Naive B cell (primary cell): ENCODE results near the gene DHRSX. TPM values are rescaled to one million over a fixed set of nuclear protein-coding genes. Genes with fewer than 3 reads are reported as not detected.
"Not testable (repeated sequence)": the region's sequence is repeated elsewhere in the genome, so short reads cannot be mapped to it uniquely, and the experiment has no call there.

Experiments
- ATAC-seq, 2 donors: fragments of 150-1000 bp; cut with Tn5 transposase; 2 replicates each; pipeline ENCODE4 v1.10.0; 2021; ENCODE audit warnings: low read depth in 2 of 2, mild to moderate bottlenecking in 2 of 2, moderate library complexity in 2 of 2
- DNase-seq: peaks from one replicate; pipeline ENCODE4 v3.0.0; 2022
- H3K27ac Mint-ChIP-seq, 6 donors: one replicate each; pipeline ENCODE4 v1.8.0; 2020 to 2022; ENCODE audit warnings: mild to moderate bottlenecking in 6 of 6, mixed read lengths in 6 of 6, moderate library complexity in 5 of 6, inconsistent platforms in 2 of 6
- H3K27me3 Mint-ChIP-seq, 3 donors: one replicate each; pipeline ENCODE4 v1.8.0; 2021 to 2022; ENCODE audit warnings: mixed read lengths in 3 of 3, mild to moderate bottlenecking in 1 of 3
- H3K36me3 Mint-ChIP-seq, 2 donors: one replicate each; pipeline ENCODE4 v1.8.0; 2020 to 2022; ENCODE audit warnings: mixed read lengths in 2 of 2, inconsistent platforms in 1 of 2, mild to moderate bottlenecking in 1 of 2
- H3K4me1 Mint-ChIP-seq, 3 donors: one replicate each; pipeline ENCODE4 v1.8.0; 2020 to 2022; ENCODE audit warnings: mixed read lengths in 3 of 3, inconsistent platforms in 1 of 3, mild to moderate bottlenecking in 1 of 3, moderate library complexity in 1 of 3
- H3K4me3 Mint-ChIP-seq, 8 donors: one replicate each; pipeline ENCODE4 v1.8.0; 2020 to 2022; ENCODE audit warnings: mild to moderate bottlenecking in 8 of 8, mixed read lengths in 8 of 8, moderate library complexity in 8 of 8, inconsistent platforms in 2 of 8
- H3K9me3 Mint-ChIP-seq, 7 donors: one replicate each; pipeline ENCODE4 v1.8.0; 2020 to 2022; ENCODE audit warnings: mixed read lengths in 7 of 7, mild to moderate bottlenecking in 5 of 7, inconsistent platforms in 2 of 7, moderate library complexity in 1 of 7
- polyA plus RNA-seq, 6 donors: library from polyadenylated mRNA; unstranded; fragments of 300-500 nt; fragmentation: Illumina TruSeq; gene quantifications; one replicate each; pipeline ENCODE4 v1.2.3, GENCODE V29; 2021; ENCODE audit warnings: low read depth in 6 of 6

Gene DHRSX
- polyA plus RNA-seq, 6 donors from 2014 or later = 20.9 to 33.3 (median 28.4) TPM

DNA sequence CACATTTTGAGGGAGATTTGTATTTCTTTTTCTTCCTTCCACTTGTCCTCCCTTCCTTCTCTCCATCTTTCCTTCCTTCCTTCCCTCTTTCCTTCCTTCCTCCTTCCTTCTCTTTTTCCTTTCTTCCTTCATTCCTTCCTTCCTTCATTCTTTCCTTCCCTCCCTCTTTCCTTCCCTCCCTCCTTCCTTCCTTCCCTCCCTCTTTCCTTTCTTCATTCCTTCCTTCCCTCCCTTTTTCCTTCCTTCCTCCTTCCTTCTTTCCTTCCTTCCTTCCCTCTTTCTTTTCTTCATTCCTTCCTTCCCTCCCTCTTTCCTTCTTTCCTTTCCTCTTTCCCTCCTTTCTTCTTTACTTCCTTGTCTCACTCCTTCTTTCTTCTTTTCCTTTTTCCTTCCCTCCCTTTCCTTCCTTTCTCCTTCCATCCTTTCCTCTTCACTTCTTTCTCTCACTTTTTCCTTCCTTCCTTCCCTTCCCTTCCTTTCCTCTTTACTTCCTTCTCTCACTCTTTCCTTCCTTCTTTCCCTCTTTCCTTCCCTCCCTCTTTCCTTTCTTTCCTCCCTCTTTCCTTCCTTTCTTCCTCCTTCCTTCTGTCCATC lies 74.4 kb downstream of the DHRSX start:
- Mint-ChIP-seq H3K27ac (peak overlapping the region in 4 of 6 donors; percentile 33 to 85 (median 63)), H3K27me3 (no peaks in the 10 kb centered on the region), H3K4me1 (peaks cover 26 to 44% (median 30%) of the 10 kb centered on the region in 3 donors), H3K9me3 (peaks cover 0 to 16% (median 4%) of the 10 kb centered on the region in 7 donors), H3K4me3 (no peak overlapping the region), H3K36me3 (peaks cover 37 to 50% of the 10 kb centered on the region in 2 donors)
- no peak for DNase-seq
- ATAC-seq = no peak

DNA sequence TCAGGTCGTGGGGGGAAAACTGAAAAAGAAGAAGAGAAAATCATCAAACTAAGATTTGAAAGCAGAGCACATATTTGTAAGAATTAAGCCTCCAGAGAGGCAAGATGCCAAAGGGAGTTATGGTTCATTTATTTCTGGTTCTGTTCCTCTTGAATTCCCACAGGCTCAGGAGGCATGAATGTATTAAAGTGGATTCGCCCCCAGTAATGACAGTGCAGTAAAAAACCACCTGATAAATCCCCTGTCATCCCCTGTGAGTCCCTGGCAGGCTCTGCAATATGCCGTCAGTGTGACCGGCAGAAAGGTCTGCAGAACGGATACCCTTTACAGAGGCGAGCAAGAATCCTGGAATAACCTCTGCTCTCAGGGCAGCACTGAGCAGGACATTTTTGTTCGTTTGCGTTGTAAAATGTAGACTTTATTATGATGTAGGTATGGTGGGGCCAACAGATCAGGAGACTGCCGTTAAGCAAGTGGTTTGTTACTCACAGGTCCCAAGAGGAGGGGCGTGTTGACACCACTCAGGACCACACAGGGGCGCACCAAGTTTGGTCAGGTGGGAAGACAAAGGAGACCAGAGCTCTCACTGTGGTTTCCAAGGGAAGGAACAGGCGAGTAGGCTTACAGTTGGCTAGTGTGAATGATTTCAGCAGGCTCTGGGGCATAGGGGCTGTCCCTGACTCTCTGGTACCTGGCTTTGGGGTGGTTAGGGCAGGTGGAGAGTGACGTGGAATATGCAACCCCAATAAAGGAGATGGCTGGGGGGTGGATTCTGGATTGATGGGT lies 75.3 kb downstream of the DHRSX start:
- no peak for ATAC-seq
- H3K4me3 Mint-ChIP-seq = no peak overlapping the region

DNA sequence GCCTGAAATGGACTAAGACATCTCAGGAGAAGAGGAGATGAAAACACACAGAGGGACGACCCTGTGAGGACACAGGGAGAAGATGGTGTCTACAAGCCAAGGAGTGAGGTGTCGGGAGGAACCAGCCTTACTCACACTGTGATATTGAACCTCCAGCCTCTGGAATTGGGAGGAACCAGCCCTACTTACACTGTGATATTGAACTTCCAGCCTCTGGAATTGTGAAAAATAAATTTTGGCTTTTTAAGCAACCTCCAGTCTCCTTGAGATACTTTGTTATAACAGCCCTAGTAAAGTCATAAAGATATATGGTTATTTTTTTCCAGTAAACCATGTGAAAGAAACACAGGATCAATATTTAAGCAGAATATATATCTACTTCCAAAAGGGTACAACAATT lies 76.5 kb downstream of the DHRSX start:
- DNase-seq = no peak
- Mint-ChIP-seq H3K4me3 (no peak overlapping the region), H3K27me3 (no peaks in the 10 kb centered on the region), H3K27ac (peak overlapping the region in 1 of 6 donors; percentile 45), H3K9me3 (peaks cover 0 to 14% (median 4%) of the 10 kb centered on the region in 7 donors), H3K4me1 (peaks cover 11 to 37% (median 23%) of the 10 kb centered on the region in 3 donors), H3K36me3 (peaks cover 45 to 60% of the 10 kb centered on the region in 2 donors)
- ATAC-seq = no peak

More for the DNA sequence above, 75.3 kb downstream of the DHRSX start:
- H3K4me1 Mint-ChIP-seq = peaks cover 21 to 45% (median 33%) of the 10 kb centered on the region in 3 donors
- peaks cover 45 to 59% of the 10 kb centered on the region in 2 donors for H3K36me3 Mint-ChIP-seq
- no peaks in the 10 kb centered on the region for H3K27me3 Mint-ChIP-seq
- peaks cover 0 to 14% (median 4%) of the 10 kb centered on the region in 7 donors for H3K9me3 Mint-ChIP-seq
- H3K27ac Mint-ChIP-seq = peak overlapping the region in 3 of 6 donors; percentile 4 to 85 (median 68)
- no peak for DNase-seq

DNA sequence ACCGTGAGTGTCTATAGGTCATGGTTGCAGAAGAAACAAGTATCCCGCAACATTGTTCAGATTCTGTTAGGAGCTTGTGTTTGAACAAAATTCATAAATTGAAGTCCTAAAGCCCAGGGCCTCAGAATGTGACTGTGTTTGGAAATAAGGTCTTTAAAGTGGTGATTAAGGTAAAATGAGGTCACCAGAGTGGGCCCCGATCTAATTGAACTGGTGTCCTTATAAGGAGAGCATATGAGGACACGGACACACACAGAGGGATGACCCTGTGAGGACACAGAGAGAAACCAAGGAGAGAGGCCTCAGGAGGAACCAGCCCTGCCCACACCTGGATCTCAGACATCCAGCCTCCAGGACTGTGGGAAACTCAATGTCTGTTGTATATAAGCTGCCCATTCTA lies 76.9 kb downstream of the DHRSX start:
- DNase-seq = no peak
- Mint-ChIP-seq H3K27ac (peak overlapping the region in 2 of 6 donors; percentile 33 to 45), H3K4me3 (no peak overlapping the region), H3K4me1 (peaks cover 11 to 37% (median 23%) of the 10 kb centered on the region in 3 donors), H3K36me3 (peaks cover 45 to 60% of the 10 kb centered on the region in 2 donors), H3K9me3 (peaks cover 0 to 14% (median 4%) of the 10 kb centered on the region in 7 donors), H3K27me3 (no peaks in the 10 kb centered on the region)
- no peak for ATAC-seq

DNA sequence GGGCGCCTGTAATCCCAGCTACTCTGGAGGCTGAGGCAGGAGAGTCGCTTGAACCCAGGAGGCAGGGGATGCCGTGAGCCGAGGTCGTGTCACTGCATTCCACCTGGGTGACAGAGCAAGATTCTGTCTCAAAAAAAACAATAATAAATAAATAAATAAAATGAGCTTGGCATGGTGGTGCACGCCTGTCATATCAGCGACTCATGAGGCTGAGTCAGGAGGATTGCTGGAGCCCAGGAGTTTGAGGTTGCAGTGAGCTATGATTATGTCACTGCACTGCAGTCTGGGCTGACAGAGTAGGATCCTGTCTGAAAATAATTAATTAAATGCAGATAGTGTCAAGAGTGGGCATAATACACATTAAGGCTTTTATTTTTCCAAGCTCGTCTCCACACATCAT lies 77.5 kb downstream of the DHRSX start:
- ATAC-seq = no peak
- Mint-ChIP-seq H3K27ac (no peak overlapping the region), H3K4me1 (peaks cover 11 to 37% (median 23%) of the 10 kb centered on the region in 3 donors), H3K9me3 (peaks cover 0 to 13% (median 4%) of the 10 kb centered on the region in 7 donors), H3K36me3 (peaks cover 45 to 60% of the 10 kb centered on the region in 2 donors), H3K27me3 (no peaks in the 10 kb centered on the region), H3K4me3 (no peak overlapping the region)
- DNase-seq = no peak

DNA sequence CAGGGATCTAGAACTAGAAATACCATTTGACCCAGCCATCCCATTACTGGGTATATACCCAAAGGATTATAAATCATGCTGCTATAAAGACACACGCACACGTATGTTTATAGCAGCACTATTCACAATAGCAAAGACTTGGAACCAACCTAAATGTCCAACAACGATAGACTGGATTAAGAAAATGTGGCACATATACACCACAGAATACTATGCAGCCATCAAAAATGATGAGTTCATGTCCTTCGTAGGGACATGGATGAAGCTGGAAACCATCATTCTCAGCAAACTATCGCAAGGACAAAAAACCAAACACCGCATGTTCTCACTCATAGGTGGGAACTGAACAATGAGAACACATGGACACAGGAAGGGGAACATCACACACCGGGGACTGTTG lies 81.4 kb downstream of the DHRSX start:
- H3K9me3 Mint-ChIP-seq, ATAC-seq, H3K27me3 Mint-ChIP-seq, H3K4me3 Mint-ChIP-seq, H3K27ac Mint-ChIP-seq, DNase-seq: not testable (repeated sequence)
- peaks cover 0 to 12% (median 9%) of the 10 kb centered on the region in 3 donors for H3K4me1 Mint-ChIP-seq
- H3K36me3 Mint-ChIP-seq = peaks cover 25 to 30% of the 10 kb centered on the region in 2 donors

DNA sequence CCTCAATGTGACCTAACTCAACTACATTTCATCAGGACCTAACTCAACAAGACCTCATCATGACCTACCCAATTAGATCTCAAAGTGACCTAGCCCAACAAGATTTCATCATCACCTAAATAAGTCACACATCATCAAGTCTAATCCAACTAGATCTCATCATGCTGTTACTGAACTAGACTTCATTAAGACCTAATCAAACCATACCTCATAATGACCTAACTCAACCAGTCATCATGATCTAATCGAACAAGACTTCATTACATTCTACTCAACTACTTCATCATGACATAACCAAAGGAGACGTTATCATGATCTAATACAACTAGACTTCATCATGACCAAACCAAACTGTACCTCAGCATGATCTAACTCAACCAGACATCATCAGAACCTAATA lies 82.8 kb downstream of the DHRSX start:
- no peak overlapping the region for H3K27ac Mint-ChIP-seq
- H3K4me3 Mint-ChIP-seq = no peak overlapping the region
- H3K27me3 Mint-ChIP-seq = no peaks in the 10 kb centered on the region
- DNase-seq (no peak), ATAC-seq (no peak)
- peaks cover 0 to 12% (median 9%) of the 10 kb centered on the region in 3 donors for H3K4me1 Mint-ChIP-seq
- peaks cover 16 to 20% of the 10 kb centered on the region in 2 donors for H3K36me3 Mint-ChIP-seq
- H3K9me3 Mint-ChIP-seq = no peaks in the 10 kb centered on the region

DNA sequence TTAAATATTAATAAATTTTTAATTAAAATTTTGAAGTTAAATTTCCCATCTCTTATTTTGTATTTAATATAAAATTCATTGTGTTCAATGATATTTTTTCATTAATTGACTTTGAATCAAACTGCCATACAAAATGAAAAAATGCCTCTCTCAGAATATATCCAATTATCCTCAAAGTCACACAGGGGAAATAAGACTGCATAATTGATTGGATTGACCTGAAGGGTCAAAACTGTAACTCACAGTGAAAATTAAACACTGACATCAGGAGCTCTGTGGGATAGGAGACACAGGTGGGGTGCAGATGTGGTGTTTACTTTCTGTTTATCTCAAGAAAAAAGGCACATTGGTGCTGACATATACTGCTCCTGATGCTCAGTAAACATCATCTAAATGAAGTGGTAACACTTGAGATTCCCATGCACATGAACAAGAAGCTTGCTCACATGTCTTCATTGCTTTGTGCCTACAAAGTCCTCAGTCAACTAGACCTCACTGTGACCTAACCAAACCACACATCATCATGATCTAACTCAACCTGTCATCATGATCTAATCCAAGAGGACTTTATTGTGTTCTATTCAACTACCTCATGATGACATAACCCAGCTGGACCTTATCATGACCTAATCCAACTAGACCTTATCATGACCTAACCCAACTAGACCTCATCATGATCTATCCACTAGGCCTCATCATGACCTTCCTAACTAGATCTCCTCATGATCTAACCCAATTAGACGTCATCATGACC lies 83.7 kb downstream of the DHRSX start:
- DNase-seq = no peak
- Mint-ChIP-seq H3K9me3 (no peaks in the 10 kb centered on the region), H3K27me3 (no peaks in the 10 kb centered on the region), H3K4me3 (no peak overlapping the region), H3K36me3 (peaks cover 16% of the 10 kb centered on the region in 2 donors), H3K4me1 (peaks cover 0 to 11% (median 9%) of the 10 kb centered on the region in 3 donors), H3K27ac (no peak overlapping the region)
- ATAC-seq = no peak

DNA sequence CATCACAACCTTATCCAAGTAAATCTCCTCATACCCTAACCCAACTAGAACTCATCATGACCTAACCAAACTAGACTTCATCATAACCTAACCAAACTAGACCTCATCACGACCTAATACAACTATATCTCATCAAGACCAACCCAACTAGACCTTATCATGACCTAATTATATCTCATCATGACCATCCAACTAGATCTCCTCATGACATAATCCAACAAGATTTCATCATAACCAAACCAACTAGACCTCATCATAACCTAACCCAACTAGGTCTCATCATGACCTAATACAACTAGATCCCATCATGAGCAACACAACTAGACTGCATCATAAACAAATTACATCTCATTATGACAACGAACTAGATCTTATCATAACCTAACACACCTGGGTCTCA lies 86.4 kb downstream of the DHRSX start:
- H3K36me3 Mint-ChIP-seq = peaks cover 0 to 8% of the 10 kb centered on the region in 2 donors
- H3K27ac Mint-ChIP-seq = no peak overlapping the region
- H3K4me1 Mint-ChIP-seq = peaks cover 0 to 3% (median 0%) of the 10 kb centered on the region in 3 donors
- H3K4me3 Mint-ChIP-seq = no peak overlapping the region
- ATAC-seq (no peak), DNase-seq (no peak)
- no peaks in the 10 kb centered on the region for H3K27me3 Mint-ChIP-seq
- no peaks in the 10 kb centered on the region for H3K9me3 Mint-ChIP-seq

DNA sequence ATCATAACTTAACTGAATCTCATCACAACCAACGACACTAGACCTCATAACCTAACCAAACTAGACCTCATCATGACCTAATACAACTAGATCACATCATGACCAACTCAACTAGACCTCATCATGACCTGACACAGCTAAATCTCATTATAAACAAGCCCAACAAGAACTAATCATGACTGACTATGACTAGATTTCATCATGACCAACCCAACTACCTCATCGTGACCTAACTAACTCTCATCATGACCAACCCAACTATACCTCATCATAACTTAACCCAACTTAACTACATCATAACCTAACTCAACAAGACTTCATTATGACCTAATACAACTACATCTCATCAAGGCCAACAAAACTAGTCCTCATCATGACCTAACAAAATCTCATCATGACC lies 86.8 kb downstream of the DHRSX start:
- H3K27me3 Mint-ChIP-seq = no peaks in the 10 kb centered on the region
- DNase-seq (no peak), ATAC-seq (no peak)
- H3K27ac Mint-ChIP-seq = no peak overlapping the region
- peaks cover 0 to 5% (median 0%) of the 10 kb centered on the region in 3 donors for H3K4me1 Mint-ChIP-seq
- H3K4me3 Mint-ChIP-seq = no peak overlapping the region
- no peaks in the 10 kb centered on the region for H3K9me3 Mint-ChIP-seq
- peaks cover 0 to 8% of the 10 kb centered on the region in 2 donors for H3K36me3 Mint-ChIP-seq

DNA sequence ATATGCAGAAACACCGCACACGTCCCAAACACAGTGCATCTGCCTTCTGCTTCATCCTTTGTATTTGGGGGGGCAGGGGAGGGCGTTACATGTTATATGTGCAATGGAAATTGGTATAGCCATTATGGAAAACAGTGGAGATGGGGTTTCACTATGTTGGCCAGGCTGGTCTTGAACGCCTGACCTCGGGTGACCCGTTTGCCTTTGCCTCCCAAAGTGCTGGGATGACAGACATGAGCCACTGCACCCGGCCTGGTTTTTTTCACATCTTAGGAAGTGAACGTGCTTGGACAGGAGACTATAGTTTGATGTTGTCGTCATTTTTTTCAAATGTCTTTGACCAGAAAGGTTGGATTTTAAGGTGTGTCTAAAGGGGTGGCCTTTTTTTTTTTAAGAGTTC lies 88.6 kb downstream of the DHRSX start:
- Mint-ChIP-seq H3K27ac (no peak overlapping the region), H3K4me3 (no peak overlapping the region)
- no peak for DNase-seq

DNA sequence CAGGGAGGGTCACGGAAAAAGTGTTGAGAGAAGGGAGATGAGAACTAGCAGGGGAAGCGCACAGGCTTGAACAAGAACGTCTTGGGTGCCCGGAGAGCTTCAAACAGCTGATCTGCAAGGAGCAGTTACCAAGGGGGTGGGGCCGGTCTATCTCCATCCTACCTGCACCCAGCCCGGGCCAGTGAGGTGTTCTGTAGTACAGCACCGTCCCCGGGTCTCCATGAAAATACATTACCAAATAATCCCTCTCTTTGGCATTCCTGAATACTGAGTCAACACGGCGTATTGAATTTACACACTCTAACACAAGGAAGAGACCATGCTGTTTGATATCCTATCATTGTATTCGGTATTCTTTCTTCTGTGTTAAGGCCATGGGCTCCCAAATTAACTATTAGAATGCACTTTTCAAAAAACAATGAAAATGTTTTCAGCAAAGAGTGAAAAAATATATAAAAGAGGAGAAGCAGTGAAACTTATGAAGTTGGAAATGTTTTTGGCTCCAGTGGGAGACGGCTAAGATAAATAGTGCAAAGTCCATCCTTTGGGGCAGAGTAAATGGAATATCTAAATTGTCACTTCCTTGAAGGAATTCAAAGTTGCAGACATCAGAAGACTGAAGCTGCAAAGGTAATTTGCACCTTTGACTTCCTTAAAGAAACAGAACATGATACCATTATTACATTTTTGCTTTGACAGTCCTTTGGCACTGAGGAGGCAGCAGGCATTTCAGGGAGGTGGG lies 90.3 kb downstream of the DHRSX start:
- Mint-ChIP-seq H3K9me3 (peaks cover 2 to 13% (median 9%) of the 10 kb centered on the region in 7 donors), H3K27me3 (no peaks in the 10 kb centered on the region), H3K36me3 (peaks cover 21 to 22% of the 10 kb centered on the region in 2 donors), H3K4me1 (peaks cover 0 to 5% (median 0%) of the 10 kb centered on the region in 3 donors), H3K27ac (peak overlapping the region in 1 of 6 donors; percentile 44), H3K4me3 (no peak overlapping the region)
- ATAC-seq (no peak), DNase-seq (no peak)

More for the DNA sequence above, 88.6 kb downstream of the DHRSX start:
- H3K9me3 Mint-ChIP-seq = peaks cover 1 to 5% (median 4%) of the 10 kb centered on the region in 7 donors
- H3K36me3 Mint-ChIP-seq = peaks cover 14 to 15% of the 10 kb centered on the region in 2 donors
- ATAC-seq = no peak
- peaks cover 0 to 5% (median 0%) of the 10 kb centered on the region in 3 donors for H3K4me1 Mint-ChIP-seq
- no peaks in the 10 kb centered on the region for H3K27me3 Mint-ChIP-seq

DNA sequence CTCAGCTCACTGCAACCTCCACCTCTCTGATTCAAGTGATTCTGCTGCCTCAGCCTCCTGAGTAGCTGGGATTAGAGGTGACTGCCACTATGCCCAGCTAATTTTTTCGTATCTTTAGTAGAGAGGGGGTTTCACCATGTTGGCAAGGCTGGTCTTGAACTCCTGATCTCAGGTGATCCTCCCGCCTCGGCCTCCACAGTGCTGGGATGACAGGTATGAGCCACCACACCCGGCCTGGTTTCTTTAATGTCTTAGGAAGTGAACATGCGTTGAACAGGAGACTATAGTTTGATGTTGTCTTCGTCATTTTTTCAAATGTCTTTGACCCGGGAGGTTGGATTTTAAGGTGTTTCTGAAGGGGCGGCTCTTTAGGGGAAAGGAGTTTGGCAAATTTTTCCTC lies 91.0 kb downstream of the DHRSX start:
- Mint-ChIP-seq H3K4me3 (no peak overlapping the region), H3K4me1 (peaks cover 0 to 5% (median 0%) of the 10 kb centered on the region in 3 donors), H3K27me3 (no peaks in the 10 kb centered on the region), H3K9me3 (peaks cover 2 to 13% (median 9%) of the 10 kb centered on the region in 7 donors), H3K27ac (peak overlapping the region in 2 of 6 donors; percentile 36 to 44), H3K36me3 (peaks cover 21 to 22% of the 10 kb centered on the region in 2 donors)
- DNase-seq (no peak), ATAC-seq (no peak)
